CD4-positive, alpha-beta memory T cell (primary cell): ENCODE measurements around the gene ELOVL3. TPM values are rescaled to one million over a fixed set of nuclear protein-coding genes. Genes with fewer than 3 reads are reported as not detected.

Source experiments
- CTCF ChIA-PET: fragments of 350-600 bp; sonication (Branson Sonifier 250); formaldehyde crosslinking; loops from one replicate; lab custom pipeline; 2021; ENCODE audit warnings: inconsistent platforms; ENCODE audit not compliant: partially characterized antibody; lab: Charles Lee
- POLR2A ChIA-PET: fragments of 350-600 bp; sonication (Branson Sonifier 250); formaldehyde crosslinking; loops from one replicate; lab custom pipeline; 2021; ENCODE audit not compliant: partially characterized antibody; lab: Charles Lee
- DNase-seq, 5 donors: peaks; one replicate each; pipeline versions ENCODE4 v3.0.0 to v3.0.0-alpha.2; 2020 to 2022; ENCODE audit warnings: mixed read lengths in 1 of 5
- H3K27ac ChIP-seq: one replicate; pipeline ENCODE4 v1.7.0; 2013; ENCODE audit warnings: low read depth, low read length
- H3K27me3 ChIP-seq: 2 replicates; pipeline ENCODE4 v1.7.0; 2013; ENCODE audit warnings: mild to moderate bottlenecking, low read length, moderate library complexity; ENCODE audit not compliant: insufficient read depth
- H3K36me3 ChIP-seq: 2 replicates; pipeline ENCODE4 v1.7.0; 2013; ENCODE audit warnings: mild to moderate bottlenecking, low read length, moderate library complexity; ENCODE audit not compliant: insufficient read depth
- H3K4me1 ChIP-seq: 2 replicates; pipeline ENCODE4 v1.7.0; 2013; ENCODE audit warnings: mild to moderate bottlenecking, low read length, moderate library complexity; ENCODE audit not compliant: insufficient read depth
- H3K4me3 ChIP-seq, 2 donors: one replicate each; pipeline ENCODE4 v1.7.0; 2013; ENCODE audit warnings: low read length in 2 of 2, mild to moderate bottlenecking in 1 of 2
- H3K9me3 ChIP-seq, 2 donors: one replicate each; pipeline ENCODE4 v1.7.0; 2013; ENCODE audit warnings: low read length in 2 of 2, control low read depth in 1 of 2; ENCODE audit not compliant: control insufficient read depth in 1 of 2
- H3K27ac Mint-ChIP-seq, 7 donors: one replicate each; pipeline ENCODE4 v1.8.0; 2020 to 2021; ENCODE audit warnings: mixed read lengths in 7 of 7, mild to moderate bottlenecking in 6 of 7, inconsistent platforms in 3 of 7, moderate library complexity in 3 of 7
- H3K27me3 Mint-ChIP-seq, 2 donors: one replicate each; pipeline ENCODE4 v1.8.0; 2020 to 2021; ENCODE audit warnings: mixed read lengths in 2 of 2
- H3K36me3 Mint-ChIP-seq, 2 donors: one replicate each; pipeline ENCODE4 v1.8.0; 2020 to 2021; ENCODE audit warnings: mixed read lengths in 2 of 2, inconsistent platforms in 1 of 2, mild to moderate bottlenecking in 1 of 2
- H3K4me1 Mint-ChIP-seq, 4 donors: one replicate each; pipeline ENCODE4 v1.8.0; 2020 to 2021; ENCODE audit warnings: mixed read lengths in 4 of 4, mild to moderate bottlenecking in 1 of 4
- H3K4me3 Mint-ChIP-seq, 8 donors: one replicate each; pipeline ENCODE4 v1.8.0; 2020 to 2021; ENCODE audit warnings: mixed read lengths in 8 of 8, mild to moderate bottlenecking in 7 of 8, moderate library complexity in 6 of 8, inconsistent platforms in 3 of 8
- H3K9me3 Mint-ChIP-seq, 8 donors: one replicate each; pipeline ENCODE4 v1.8.0; 2020 to 2021; ENCODE audit warnings: mixed read lengths in 8 of 8, mild to moderate bottlenecking in 5 of 8, inconsistent platforms in 3 of 8, moderate library complexity in 1 of 8
- intact Hi-C: fragments of 100-400 bp; cut with micrococcal nuclease; formaldehyde crosslinking; loops from one replicate; pipeline ENCODE4 v1.15.1; 2023
- polyA plus RNA-seq, 2 donors: library from polyadenylated mRNA; unstranded; fragments of 300-500 nt; fragmentation: Illumina TruSeq; gene quantifications; one replicate each; pipeline ENCODE4 v1.2.3, GENCODE V29; 2021
- total RNA-seq, 2 experiments: library from RNA; stranded (reverse); gene quantifications; one replicate each; pipeline ENCODE4 v1.2.3, GENCODE V29; 2021

Gene ELOVL3, protein sequence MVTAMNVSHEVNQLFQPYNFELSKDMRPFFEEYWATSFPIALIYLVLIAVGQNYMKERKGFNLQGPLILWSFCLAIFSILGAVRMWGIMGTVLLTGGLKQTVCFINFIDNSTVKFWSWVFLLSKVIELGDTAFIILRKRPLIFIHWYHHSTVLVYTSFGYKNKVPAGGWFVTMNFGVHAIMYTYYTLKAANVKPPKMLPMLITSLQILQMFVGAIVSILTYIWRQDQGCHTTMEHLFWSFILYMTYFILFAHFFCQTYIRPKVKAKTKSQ
- total RNA-seq (not detected), polyA plus RNA-seq (not detected)

DNA sequence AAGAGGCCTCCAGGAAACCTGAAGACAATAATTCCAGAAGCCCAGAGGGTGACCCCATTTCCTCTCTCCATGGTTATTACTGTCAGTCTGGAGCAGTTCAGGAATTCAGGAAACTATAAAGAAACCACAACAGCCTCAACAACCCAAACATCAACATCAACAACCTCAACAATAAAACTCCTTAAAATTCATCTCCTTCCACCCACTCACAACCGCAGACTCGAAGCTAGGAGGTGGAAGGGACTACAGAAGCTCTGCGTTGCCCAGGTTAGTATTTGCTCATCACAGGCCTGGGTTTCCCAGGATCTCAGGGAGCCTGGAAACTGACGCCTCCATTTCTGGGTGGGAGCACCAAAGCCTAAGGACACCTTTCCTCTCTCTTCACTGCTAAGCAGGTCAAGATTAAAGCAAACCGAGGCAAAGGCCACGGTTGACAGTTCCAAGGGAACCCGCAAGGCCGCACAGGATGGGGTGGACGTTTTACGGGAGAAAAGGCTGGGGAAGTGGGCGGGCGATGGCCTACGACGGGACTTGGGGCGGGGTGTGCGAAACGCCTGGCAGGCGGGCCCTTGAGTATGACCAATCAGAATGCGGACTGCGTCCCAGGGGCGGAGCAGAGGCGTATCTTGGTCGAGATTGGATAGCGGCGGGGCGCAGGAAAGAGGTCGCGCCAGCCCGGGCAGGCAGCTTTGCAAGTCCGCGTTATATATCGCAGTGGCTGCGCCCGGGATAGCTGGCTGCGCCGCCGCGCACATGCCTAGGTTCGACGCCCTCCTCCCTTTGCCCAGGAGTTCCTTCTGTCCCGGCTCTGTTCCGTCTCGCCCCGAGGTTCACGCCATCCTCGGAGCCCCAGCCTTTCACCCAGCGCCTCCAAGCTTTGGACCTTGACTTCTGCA is at the start of gene ELOVL3:
Gene ELOVL3 (plus strand): TSS at position 654 of the 896 bp plus-strand sequence. CDS start 250 bp downstream, outside the sequence.
- CTCF ChIA-PET: interaction anchor here (0.5 to 24.6 kb wide), 9 partner anchors 56 to 254 kb away, joined by 3 to 549 read pairs (median 4); partner anchors contain the start of gene PPRC1
- H3K9me3 Mint-ChIP-seq: peaks cover 0 to 2% (median 0%) of the 10 kb centered on the region in 8 donors
- Histone ChIP-seq H3K9me3 (no peaks in the 10 kb centered on the region), H3K27me3 (peaks cover 9% of the 10 kb centered on the region), H3K4me1 (peaks cover 18% of the 10 kb centered on the region), H3K4me3 (peak within 1 kb of the TSS in 1 of 2 donors; percentile 31), H3K36me3 (no peaks in the 10 kb centered on the region), H3K27ac (peak within 1 kb of the TSS; percentile 7)
- peak within 1 kb of the TSS; percentile 67 to 86 (median 80) for H3K4me3 Mint-ChIP-seq
- H3K27me3 Mint-ChIP-seq: peaks cover 22 to 27% of the 10 kb centered on the region in 2 donors
- H3K4me1 Mint-ChIP-seq: peaks cover 6 to 26% (median 15%) of the 10 kb centered on the region in 4 donors
- H3K27ac Mint-ChIP-seq: peak within 1 kb of the TSS; percentile 31 to 89 (median 52)
- POLR2A ChIA-PET: interaction anchor here (1.0 to 1.7 kb wide), 6 partner anchors 15 to 173 kb away, joined by 3 to 8 read pairs (median 4); partner anchors contain the start of genes GBF1 and PITX3
- no peaks in the 10 kb centered on the region for H3K36me3 Mint-ChIP-seq
- peak; percentile 81 to 90 (median 84) for DNase-seq
- intact Hi-C loops: loop anchor here (1.0 to 5.0 kb wide), 2 partner anchors 19 to 94 kb away; partner anchors contain the start of genes GBF1 and PPRC1

DNA sequence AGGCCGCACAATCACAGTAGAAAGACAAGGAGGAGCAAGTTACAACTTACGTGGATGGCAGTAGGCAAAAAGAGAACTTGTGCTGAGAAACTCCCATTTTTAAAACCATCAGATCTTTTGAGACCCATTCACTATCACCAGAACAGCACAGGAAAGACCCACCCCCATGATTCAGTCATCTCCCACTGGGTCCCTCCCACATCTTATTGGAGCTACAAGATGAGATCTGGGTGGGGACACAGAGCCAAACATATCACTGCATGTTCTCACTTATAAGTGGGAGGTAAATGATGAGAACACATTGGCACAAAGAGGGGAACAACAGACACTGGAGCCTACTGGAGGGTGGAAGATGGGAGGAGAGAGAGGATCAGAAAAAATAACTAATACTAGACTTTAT is 41.5 kb upstream of the ELOVL3 start:
- Histone ChIP-seq H3K36me3 (no peaks in the 10 kb centered on the region), H3K9me3 (no peaks in the 10 kb centered on the region), H3K27me3 (no peaks in the 10 kb centered on the region), H3K4me3 (no peak overlapping the region), H3K4me1 (peaks cover 19% of the 10 kb centered on the region), H3K27ac (no peak overlapping the region)
- no peak overlapping the region for H3K27ac Mint-ChIP-seq
- H3K27me3 Mint-ChIP-seq: peaks cover 0 to 1% of the 10 kb centered on the region in 2 donors
- peaks cover 0 to 3% (median 0%) of the 10 kb centered on the region in 8 donors for H3K9me3 Mint-ChIP-seq
- CTCF ChIA-PET: interaction anchor here (0.8 to 2.1 kb wide), 3 partner anchors 15 to 167 kb away, joined by 3 to 8 read pairs (median 4); no protein-coding TSS in a partner anchor
- H3K4me3 Mint-ChIP-seq: no peak overlapping the region
- POLR2A ChIA-PET: no interaction called here
- H3K4me1 Mint-ChIP-seq: peaks cover 8 to 15% (median 10%) of the 10 kb centered on the region in 4 donors
- no peak for DNase-seq
- intact Hi-C loops: no loop called here
- H3K36me3 Mint-ChIP-seq: no peaks in the 10 kb centered on the region

DNA sequence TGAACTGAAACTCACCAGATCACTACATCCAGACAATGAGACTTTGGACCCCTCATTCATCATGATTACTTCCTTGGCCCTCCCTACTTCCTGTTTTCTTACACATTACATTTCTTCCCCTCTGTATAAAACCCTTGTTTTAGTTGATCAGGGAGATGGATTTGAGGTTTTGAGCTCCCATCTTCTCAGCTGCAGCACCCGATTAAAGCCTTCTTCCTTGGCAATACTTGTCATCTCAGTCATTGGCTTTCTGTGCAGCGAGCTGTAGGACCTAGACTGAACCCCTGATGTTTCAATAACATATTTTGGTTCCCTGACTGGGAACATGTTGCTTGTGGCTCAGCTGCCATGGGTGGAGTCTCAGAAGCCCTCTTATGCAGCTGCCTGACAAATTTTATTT is 40.8 kb upstream of the ELOVL3 start:
- Mint-ChIP-seq H3K4me3 (no peak overlapping the region), H3K36me3 (no peaks in the 10 kb centered on the region), H3K27me3 (peaks cover 0 to 1% of the 10 kb centered on the region in 2 donors), H3K27ac (no peak overlapping the region), H3K4me1 (peaks cover 9 to 17% (median 10%) of the 10 kb centered on the region in 4 donors), H3K9me3 (peaks cover 0 to 3% (median 0%) of the 10 kb centered on the region in 8 donors)
- Histone ChIP-seq H3K4me3 (no peak overlapping the region), H3K36me3 (no peaks in the 10 kb centered on the region), H3K9me3 (no peaks in the 10 kb centered on the region), H3K4me1 (peaks cover 22% of the 10 kb centered on the region), H3K27ac (no peak overlapping the region), H3K27me3 (no peaks in the 10 kb centered on the region)
- DNase-seq: no peak
- POLR2A ChIA-PET: no interaction called here
- intact Hi-C loops: no loop called here
- CTCF ChIA-PET: interaction anchor here (1.5 to 2.1 kb wide), 2 partner anchors 16 to 167 kb away, joined by 4 to 8 read pairs; no protein-coding TSS in a partner anchor

DNA sequence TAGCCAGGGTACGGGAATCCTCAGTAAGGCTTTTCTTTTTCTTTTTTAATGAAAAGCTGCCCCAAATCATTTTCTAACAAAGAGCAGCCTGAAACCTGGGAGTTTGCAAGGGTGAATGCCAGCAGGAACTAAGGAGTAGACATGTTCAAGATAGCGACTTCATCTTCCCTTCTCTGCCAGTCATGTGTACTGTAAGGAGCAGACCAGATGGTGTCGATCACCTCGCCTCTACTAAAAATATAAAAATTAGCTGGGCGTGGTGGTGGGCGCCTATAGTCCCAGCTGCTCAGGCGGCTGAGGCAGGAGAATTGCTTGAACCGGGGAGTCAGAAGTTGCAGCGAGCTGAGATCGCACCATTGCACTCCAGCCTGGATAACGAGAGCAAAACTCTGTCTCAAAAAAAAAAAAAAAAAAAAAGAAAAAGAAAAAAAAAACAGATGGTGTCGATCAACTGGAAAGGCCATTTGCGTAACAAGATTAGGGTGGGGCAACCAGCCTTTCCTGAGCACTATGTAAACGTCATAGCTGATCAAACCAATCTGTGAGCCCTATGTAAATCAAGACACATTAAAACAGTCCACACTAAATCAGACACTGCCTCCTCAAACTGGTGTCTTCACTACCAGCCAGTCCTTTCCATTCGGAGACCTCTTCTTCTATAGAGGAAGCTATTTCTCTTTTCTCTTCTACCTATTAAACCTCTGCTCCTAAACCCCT is 40.1 kb upstream of the ELOVL3 start:
- Mint-ChIP-seq H3K4me1 (peaks cover 9 to 17% (median 10%) of the 10 kb centered on the region in 4 donors), H3K27me3 (peaks cover 0 to 1% of the 10 kb centered on the region in 2 donors), H3K27ac (no peak overlapping the region), H3K4me3 (no peak overlapping the region), H3K36me3 (no peaks in the 10 kb centered on the region), H3K9me3 (peaks cover 0 to 3% (median 0%) of the 10 kb centered on the region in 8 donors)
- POLR2A ChIA-PET: no interaction called here
- CTCF ChIA-PET: interaction anchor here (1.5 to 2.1 kb wide), 2 partner anchors 17 to 166 kb away, joined by 4 to 8 read pairs; no protein-coding TSS in a partner anchor
- intact Hi-C loops: no loop called here
- H3K36me3 ChIP-seq: no peaks in the 10 kb centered on the region
- no peaks in the 10 kb centered on the region for H3K27me3 ChIP-seq
- H3K9me3 ChIP-seq: no peaks in the 10 kb centered on the region
- H3K4me1 ChIP-seq: peaks cover 22% of the 10 kb centered on the region
- H3K4me3 ChIP-seq: no peak overlapping the region
- no peak for DNase-seq
- no peak overlapping the region for H3K27ac ChIP-seq

DNA sequence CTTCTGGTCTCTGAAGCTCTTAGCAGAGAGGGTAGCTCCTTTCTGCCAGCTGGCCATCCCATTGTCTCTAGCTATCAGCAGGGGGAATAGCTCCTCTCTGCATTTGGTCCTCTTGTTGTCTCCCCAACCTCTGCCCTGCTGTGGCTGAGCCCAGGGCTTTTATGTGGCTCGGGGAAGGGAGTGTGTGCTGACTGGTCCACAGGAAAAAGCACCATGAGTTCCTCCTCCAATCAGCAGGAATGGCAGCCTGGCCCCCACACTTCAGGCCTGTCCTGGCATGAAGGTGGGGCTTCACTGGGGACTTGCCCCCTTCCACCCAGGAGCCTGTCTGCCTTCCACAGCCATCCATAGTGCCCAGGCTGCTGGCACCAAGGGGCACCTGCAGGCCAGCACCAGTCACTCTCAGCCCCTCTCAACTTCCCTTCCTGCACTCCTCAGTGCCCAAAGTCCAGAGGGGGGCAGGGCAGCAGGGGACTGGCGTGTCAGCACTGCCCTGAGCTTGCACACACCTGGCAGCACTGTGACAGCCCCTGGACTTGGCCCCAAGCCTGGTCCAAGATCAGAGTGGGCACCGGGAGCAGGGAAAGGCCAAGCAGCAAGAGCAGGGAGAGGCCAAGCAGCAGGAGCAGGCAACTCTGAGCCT is 37.7 kb upstream of the ELOVL3 start:
- peak overlapping the region in 2 of 8 donors; percentile 35 to 81 for H3K4me3 Mint-ChIP-seq
- Histone ChIP-seq H3K4me1 (peaks cover 22% of the 10 kb centered on the region), H3K27me3 (no peaks in the 10 kb centered on the region), H3K9me3 (no peaks in the 10 kb centered on the region), H3K27ac (peak overlapping the region; percentile 32), H3K4me3 (no peak overlapping the region), H3K36me3 (no peaks in the 10 kb centered on the region)
- intact Hi-C loops: no loop called here
- no peaks in the 10 kb centered on the region for H3K36me3 Mint-ChIP-seq
- H3K27ac Mint-ChIP-seq: peak overlapping the region in 5 of 7 donors; percentile 19 to 68 (median 55)
- ChIA-PET POLR2A (no interaction called here), CTCF (interaction anchor here (1.2 to 2.2 kb wide), 4 partner anchors 19 to 57 kb away, joined by 3 to 11 read pairs (median 7); partner anchors contain the start of gene GBF1)
- H3K4me1 Mint-ChIP-seq: peaks cover 9 to 17% (median 10%) of the 10 kb centered on the region in 4 donors
- DNase-seq: no peak
- peaks cover 0 to 12% (median 3%) of the 10 kb centered on the region in 8 donors for H3K9me3 Mint-ChIP-seq
- H3K27me3 Mint-ChIP-seq: no peaks in the 10 kb centered on the region
